ENCODE data around the gene ARHGEF28. TPM values are rescaled to one million over a fixed set of nuclear protein-coding genes. Genes with fewer than 3 reads are reported as not detected.

The ARHGEF28 gene, protein sequence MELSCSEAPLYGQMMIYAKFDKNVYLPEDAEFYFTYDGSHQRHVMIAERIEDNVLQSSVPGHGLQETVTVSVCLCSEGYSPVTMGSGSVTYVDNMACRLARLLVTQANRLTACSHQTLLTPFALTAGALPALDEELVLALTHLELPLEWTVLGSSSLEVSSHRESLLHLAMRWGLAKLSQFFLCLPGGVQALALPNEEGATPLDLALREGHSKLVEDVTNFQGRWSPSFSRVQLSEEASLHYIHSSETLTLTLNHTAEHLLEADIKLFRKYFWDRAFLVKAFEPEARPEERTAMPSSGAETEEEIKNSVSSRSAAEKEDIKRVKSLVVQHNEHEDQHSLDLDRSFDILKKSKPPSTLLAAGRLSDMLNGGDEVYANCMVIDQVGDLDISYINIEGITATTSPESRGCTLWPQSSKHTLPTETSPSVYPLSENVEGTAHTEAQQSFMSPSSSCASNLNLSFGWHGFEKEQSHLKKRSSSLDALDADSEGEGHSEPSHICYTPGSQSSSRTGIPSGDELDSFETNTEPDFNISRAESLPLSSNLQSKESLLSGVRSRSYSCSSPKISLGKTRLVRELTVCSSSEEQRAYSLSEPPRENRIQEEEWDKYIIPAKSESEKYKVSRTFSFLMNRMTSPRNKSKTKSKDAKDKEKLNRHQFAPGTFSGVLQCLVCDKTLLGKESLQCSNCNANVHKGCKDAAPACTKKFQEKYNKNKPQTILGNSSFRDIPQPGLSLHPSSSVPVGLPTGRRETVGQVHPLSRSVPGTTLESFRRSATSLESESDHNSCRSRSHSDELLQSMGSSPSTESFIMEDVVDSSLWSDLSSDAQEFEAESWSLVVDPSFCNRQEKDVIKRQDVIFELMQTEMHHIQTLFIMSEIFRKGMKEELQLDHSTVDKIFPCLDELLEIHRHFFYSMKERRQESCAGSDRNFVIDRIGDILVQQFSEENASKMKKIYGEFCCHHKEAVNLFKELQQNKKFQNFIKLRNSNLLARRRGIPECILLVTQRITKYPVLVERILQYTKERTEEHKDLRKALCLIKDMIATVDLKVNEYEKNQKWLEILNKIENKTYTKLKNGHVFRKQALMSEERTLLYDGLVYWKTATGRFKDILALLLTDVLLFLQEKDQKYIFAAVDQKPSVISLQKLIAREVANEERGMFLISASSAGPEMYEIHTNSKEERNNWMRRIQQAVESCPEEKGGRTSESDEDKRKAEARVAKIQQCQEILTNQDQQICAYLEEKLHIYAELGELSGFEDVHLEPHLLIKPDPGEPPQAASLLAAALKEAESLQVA (N-terminal part only)
- 56.7 and 60.7 TPM in 2 replicates for polyA plus RNA-seq (2014; cell fraction: cytosol; rRNA removed)
- 140 and 233 TPM in 2 replicates for polyA plus RNA-seq (2014; cell fraction: nucleus; rRNA removed)

DNA sequence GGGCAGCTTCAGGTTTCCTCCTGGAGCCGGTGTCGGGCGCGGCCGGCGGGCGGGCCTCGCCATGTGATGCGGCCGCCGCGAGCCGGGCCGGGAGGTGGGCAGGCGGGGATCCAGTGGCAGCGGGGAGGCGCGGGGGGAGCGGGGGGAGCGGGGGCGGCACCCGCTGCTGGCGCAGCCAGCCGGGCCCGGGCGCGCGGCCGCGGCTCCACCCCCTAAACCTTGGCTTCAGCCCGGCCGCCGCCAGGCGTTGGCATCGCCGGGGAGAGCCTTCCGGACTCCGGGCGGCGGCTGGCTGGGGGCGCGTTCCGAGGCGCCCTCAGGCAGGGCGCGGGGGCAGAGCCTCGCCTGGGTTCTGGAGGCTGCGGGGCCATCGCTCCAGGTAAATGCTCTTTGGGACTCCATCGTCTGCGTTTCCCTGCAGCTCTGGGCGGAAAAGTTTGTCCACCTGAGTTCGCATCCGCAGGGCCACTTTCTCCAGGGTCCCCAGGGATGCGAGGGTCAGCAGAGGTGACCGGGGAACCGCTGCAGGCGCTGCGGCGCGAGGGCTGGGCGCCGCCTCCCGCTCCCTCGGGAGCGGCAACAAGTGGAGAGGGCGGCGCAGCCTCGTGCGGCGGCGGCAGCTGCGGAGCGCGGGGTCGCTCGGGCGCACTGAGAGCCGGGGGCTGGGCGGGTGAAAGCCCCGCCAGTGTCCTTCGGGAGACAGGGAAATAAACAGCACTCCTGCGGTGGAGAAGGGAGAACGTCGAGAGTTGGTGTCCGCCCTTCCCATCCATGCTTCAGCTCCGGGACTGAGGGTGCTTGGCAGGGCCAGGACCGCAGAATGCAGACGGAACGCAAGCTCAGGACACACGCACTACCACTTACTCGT lies at the start of gene ARHGEF28:
Gene ARHGEF28 (plus strand): TSS at position 253 of the 868 bp plus-strand sequence. CDS start 58,656 bp downstream, outside the sequence.
- DNase-seq (ENCODE audit: low spot score) = peak; percentile 74

DNA sequence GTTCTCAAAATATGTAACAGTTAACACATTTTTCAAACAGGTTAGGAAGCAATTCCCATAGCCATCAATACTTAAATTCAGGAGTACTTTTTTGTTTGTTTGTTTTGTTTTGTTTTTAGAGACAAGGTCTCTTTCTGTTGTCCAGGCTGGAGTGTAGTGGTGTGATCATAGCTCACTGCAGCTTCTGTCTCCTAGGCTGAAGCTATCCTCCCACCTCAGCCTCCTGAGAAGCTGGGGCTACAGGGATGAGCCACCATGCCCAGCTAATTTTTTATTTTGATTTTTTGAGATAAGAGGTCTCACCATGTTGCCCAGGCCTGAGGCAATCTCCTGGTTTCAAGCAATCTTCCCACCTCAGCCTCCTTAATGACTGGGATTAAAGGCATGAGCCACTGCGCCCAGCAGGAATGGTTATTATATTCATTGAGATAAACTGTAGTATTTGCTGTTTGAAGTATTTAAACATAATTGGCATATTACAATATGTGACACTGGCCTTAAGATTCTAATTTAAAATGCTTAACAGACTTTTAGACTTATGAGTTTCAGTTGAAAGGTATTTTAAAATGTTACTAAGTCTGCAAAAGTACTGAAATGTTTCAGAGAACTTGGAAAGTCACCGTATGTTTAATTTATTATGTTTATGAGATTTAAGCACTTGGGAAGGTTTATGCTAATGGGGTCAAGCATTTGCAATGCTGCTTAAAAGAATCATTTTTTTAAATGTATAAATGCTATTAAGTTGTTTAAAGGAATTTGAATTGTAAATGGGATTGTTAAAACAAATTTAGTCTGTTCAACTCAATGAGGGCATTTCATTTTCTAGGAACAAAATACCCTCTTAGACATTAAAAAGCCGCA lies 43.5 kb upstream of the ARHGEF28 start:
- no peak for DNase-seq (ENCODE audit: low spot score)

DNA sequence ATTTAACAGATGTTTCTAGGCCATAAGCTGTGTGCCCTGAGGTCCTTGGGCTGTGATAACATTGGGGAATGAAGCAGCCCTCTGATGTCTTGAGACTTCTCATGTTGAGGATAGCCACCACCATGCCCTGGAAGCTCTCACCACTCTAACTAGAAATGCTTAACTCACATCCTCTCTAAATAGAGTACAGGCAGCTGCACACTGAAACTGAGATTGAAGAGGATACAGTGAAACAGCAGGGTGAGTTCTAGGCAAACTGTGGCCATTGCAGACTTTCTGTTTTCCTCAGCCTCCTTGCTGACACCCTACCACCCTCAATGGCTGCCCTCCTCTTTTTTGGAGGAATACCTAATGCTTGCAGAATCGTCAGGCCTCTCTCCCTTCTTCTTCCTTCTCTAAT lies 38.1 kb upstream of the ARHGEF28 start:
- no peak for DNase-seq (ENCODE audit: low spot score)

DNA sequence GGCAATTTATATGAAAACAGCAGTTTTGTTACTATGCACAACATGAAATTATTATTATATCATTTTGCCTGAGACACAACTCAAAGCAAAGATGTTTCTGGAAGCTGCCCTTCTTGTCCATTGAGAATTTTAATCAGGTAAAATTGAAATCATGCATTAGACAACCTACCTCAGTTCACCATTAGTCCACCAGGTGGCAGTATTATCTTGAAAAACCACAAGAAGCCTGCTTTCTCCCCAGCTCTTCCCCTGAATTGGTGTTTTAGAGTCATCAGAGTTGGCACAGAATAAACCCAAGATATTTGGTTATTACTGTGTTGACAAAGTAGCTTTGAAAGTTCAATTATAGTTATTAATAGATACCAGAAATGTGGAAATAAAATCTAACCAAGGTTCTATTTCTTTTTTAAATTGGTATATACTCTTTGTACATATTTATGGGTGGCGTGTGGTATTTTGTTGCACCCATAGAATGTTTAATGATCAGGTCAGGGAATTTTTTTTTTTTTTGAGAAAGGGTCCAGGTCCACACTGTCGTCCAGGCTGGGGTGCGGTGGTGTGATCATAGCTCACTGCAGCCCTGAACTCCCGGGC lies 34.8 kb upstream of the ARHGEF28 start:
- DNase-seq (ENCODE audit: low spot score) = peak; percentile 85

DNA sequence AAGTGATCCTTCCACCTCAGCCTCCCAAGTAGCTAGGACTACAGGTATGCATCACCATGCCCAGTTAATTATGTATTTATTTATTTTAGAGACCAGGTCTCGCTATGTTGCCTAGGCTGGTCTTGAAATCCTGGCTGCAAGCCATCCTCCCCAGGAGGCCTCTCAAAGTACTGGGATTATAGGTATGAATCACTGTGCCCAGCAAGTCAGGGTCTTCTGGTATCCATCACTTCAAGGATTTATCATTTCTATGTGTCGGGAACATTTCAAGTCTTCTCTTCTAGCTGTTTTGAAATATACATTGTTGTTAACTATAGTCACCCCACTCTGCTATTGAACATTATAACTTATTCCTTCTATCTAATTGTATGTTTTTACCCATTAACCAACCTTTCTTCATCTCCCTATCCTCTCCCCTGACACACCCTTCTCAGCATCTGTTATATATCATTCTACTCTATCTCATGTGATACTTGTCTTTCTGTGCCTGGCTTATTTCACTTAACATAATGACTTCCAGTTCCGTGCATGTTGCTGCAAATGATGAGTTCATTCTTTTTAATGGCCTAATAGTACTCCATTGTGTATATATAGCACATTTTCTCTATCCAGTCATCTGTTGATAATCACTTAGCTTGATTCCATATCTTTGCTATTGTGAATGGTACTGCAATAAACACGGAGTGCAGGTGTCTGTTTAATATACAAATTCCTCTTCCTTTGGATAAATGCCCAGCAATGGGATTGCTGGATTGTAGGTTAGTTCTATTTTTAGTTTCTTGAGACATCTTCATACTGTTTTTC lies 34.1 kb upstream of the ARHGEF28 start:
- DNase-seq (ENCODE audit: low spot score) = peak; percentile 90

DNA sequence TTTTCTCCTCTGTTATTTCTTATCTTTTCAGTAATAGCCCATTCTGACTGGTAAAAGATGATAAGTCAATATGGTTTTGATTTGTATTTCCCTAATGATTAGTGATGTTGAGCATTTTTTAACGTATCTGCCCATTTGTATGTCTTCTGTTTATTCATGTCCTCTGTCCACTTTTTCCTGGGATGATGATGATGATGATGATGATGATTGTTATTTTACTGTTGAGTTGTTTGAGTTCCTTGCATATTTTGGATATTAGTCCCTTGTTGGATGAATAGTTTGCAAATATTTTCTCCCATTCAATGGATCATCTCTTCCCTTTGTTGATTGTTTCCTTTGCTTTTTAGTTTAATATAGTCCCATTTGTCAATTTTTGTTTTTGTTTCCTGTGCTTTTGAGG lies 33.4 kb upstream of the ARHGEF28 start:
- no peak for DNase-seq (ENCODE audit: low spot score)

DNA sequence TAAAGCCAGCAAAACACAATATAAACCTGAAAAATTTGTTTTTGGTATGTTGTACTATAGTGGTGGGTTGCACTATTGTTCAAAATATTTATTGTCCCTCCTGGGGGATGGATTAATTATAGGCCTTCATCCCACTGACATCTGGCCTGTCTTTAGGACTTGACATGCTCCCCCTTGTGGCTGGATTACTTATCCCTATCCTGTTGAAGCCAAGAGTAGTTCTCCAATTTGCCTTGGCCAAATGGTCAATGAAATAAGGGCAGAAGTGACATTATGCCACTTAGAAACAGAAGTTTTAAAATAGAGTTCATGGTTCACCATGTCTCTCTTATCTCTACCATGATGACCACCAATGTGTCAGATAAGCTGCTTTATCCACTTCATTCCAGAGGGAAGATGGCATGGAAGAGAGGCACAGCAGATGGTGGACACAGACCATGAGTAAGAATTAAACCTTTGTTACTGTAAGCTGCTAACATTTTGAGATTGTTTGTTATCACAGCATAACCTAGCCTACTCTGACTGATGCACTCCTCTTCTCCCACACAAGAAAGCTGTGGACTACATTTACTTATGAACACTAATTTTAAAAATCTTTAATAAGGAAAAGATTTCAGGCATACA lies 29.2 kb upstream of the ARHGEF28 start:
- DNase-seq (ENCODE audit: low spot score) = peak; percentile 63

DNA sequence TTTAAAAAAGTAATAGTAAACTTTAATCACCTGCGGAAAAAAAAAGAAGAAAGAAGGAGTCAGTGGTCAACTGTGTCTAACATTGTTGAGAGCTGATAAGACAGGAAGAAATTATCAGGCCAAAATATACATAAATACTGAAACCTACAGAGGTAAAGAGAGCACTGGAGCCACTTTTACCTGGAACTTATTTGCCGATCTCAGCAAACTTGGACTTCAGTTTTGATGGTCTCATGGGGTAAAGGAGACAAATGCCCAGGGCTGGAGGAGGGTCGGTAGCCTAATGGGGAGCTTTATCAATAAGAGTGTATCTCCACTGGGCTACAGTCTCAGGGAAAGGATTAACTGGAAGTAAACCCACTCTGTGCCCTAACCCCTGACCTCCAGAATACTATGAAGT lies 26.6 kb upstream of the ARHGEF28 start:
- no peak for DNase-seq (ENCODE audit: low spot score)

DNA sequence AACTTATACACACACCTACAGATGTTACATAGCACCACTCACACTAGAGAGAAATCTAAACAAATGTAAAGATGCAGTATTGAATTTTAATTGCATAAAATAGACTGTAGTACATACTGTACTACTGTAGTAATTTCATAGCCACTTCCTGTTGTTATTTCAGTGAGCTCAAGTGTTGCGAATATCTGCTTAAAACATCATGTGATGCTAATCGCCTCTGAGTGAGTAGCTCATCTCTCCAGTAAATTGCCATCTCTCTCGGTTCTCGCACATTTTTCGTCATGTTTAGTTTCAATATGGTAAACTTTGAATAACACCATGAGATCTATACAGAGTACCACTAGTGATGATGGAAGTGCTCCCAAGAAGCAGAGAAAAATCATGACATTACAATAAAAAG lies 22.0 kb upstream of the ARHGEF28 start:
- DNase-seq (ENCODE audit: low spot score) = no peak

DNA sequence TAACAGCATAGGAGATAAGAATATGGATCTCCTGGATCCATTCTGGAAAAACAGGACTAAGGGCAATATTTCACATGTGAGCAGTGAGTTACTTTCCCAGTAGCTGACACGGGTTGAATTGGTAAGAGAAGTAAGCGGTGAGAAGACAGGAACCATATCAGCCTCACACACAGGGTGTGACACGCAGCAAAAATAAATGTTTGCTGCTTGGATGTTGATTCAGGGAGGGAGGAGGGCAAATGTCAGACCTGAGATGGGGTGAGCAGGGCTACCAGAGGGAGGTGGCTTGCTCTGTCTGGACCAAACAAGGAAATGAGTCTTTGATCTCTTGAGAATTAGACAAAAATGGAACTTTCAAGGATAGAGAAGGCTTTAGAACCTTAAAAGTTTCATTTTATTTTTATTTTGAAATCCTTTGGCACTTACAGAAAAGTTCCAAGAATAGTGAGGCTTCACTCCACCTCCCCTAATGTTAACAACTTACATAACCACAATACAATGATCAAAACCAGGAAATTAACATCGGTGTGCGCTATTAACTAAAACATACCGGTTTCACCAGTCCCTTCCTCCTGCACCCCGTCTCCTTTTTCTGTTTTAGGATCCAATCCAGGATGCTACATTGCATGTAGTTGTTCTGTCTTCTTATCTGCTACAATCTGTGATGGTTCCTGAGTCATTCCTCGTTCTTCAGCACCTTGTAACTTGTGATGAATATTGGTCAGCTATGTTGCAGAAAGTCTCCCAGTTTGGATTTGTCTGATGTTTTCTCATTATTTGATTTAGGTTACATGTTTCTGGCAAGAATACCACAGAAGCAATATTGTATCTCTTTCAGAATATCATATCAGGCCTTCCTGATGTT lies 20.5 kb upstream of the ARHGEF28 start:
- DNase-seq (ENCODE audit: low spot score) = no peak

DNA sequence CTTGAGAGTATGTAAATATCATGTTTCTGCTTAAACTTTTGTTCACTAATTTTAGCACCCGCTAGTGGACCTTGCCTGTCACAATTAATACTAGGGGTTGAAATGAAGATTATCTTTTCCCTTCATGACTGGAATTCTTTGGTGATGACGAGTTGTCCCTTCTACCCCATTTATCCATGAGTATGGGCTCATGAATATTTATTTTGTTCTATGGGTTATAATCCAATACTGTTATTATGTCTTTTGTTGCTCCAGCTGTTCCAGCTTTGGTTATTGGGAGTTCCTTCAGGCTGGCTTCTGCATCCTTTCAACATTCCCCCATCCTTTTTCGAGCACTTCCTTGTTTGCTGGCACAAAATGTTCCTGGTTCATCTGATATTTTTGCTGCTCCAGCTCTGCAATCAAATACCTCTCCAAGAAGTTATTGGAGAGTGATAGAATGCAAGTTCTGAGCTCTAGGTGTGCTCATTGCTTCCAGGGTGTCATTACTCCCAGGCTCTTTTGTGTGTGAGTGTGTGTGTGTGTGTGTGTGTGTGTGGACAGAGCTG lies 19.7 kb upstream of the ARHGEF28 start:
- DNase-seq (ENCODE audit: low spot score) = no peak

DNA sequence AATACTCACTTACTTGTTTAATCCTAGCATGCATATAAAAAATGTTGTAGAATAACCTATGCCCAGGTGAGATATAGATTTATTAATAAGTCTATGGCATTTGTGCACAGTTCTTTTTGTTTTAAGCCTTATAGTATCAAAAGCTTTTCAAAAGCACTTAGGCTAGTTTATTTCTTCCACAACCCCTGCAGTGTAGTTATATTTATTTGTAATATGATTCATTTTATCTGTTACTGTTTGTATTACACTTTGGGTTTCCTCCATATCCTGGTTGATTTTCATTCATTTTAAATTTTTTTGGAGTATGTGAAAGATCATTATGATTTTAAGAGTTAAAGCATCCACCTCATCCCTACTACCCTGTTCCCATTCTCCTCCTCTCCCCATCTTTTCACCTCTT lies 18.8 kb upstream of the ARHGEF28 start:
- no peak for DNase-seq (ENCODE audit: low spot score)

DNA sequence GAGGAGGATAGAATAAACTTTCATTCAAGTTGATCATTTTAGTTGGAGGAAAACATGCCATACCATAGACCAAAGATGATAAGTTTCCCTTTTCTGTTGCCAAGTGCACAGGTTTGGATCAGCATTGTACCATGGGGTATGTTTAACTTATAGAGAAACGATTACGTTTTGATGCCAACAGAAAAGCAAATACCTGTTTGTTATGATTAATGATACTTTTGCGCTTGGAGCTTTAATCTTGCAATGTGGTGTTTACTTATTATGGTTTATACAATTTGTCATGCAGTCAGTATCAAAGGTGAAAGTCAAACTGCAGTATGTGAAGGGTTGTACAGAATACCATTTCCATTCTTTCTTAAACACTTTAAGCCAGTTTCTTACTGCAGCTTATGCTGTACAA lies 13.2 kb upstream of the ARHGEF28 start:
- no peak for DNase-seq (ENCODE audit: low spot score)

DNA sequence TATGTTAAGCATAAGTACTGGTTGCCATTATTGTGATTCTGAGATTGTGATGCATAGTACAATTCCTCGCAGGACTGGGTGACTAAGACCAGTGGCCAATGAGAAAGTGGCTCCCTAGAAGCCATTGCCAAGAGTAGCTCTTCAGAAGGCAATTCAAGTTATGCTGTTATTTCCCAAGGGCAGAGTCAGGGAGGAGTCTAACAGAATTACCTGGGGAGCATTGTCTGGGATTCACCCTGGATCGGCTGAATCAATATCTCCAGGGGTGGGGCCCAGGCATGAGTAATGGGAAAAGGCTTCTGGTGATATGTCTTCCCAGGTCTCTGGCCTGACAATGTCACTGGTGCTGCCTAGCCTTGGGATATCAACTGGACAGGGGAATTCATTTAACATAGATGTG lies 10.9 kb upstream of the ARHGEF28 start:
- DNase-seq (ENCODE audit: low spot score) = no peak

DNA sequence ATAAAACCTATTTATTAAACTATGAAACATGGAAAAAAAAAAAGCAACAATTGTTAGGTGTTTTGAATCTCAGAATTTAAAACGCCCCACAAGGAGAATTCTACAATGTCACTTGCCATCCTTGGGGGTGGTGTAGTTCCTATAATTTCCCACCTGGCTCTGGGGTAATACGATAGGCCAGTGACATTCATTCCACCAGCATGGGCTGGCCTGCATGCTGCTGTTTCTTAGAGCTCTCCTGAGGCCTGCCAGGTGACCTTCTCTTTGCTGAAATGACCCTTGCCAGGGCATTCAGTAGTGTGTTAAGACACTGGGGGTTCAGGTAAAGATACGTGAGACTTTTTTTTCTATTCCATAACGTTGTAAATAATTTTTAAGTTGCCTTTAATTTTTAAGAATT lies 10.0 kb upstream of the ARHGEF28 start:
- no peak for DNase-seq (ENCODE audit: low spot score)

DNA sequence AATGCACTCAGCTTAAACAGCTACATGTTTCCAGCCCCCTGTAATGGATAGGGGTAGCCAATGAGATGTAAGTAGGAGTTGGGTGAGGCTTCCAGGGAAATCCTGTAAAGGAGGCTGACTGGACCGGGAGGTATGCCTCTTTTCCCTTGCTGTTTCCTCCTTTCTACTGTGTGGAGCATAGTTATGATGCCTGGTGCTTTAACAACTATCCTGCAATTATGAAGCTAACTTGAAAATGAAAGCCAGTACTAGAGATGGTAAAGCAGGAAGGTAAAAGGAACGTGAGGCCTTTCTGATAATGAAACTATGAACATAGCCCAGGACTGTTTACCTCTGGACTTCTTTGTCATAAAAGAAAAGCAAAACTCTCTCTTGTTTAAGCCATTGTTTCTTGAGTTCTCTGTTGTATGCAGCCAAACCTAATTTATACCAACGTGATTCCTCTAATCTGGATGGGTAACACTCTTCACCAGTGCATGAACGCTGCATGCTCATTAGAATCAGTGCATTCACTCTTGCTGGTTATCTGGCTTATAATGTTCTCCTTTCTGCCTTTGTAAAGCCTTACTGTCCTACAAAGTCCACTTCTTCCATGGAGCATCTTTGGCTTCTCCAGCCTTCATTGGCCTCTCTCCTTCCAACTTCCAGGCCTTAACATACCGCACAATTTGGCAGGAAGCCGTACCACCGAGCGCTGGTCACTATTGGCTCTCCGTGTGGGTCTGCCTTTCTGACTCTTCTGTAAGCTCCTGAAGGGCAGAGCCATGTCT lies 8.3 kb upstream of the ARHGEF28 start:
- no peak for DNase-seq (ENCODE audit: low spot score)

Measured in SK-N-DZ (cell line).